Smooth muscle cell (in vitro differentiated cells): Measurements from ENCODE around the gene LITAFD. TPM values are rescaled to one million over a fixed set of nuclear protein-coding genes. Genes with fewer than 3 reads are reported as not detected.
A peak's percentile ranks its signal among the peaks of the same experiment; 100 is the strongest.

Experiments used
- DNase-seq: peaks from one replicate; lab custom pipeline; 2025; ENCODE audit not compliant: unreplicated experiment; lab: John Stamatoyannopoulos, UW
- H2AFZ ChIP-seq: fragments of 200-600 bp; sonication (generic); 2 replicates; pipeline ENCODE4 v1.6.0; 2016; ENCODE audit warnings: antibody characterized with exemption, low read depth, mild to moderate bottlenecking
- H3F3A ChIP-seq: fragments of 200-600 bp; sonication (generic); 2 replicates; pipeline ENCODE4 v1.6.0; 2017; ENCODE audit warnings: antibody characterized with exemption, low read depth
- H3K27ac ChIP-seq: fragments of 200-600 bp; sonication (generic); 2 replicates; pipeline ENCODE4 v1.5.1; 2016; ENCODE audit warnings: low read depth, mild to moderate bottlenecking
- H3K27me3 ChIP-seq: fragments of 200-600 bp; sonication (generic); 2 replicates; pipeline ENCODE4 v1.6.1; 2016; ENCODE audit warnings: low read depth, mild to moderate bottlenecking
- H3K36me3 ChIP-seq: fragments of 200-600 bp; sonication (generic); 2 replicates; pipeline ENCODE4 v1.5.1; 2016; ENCODE audit warnings: low read depth
- H3K4me1 ChIP-seq: fragments of 200-600 bp; sonication (generic); 2 replicates; pipeline ENCODE4 v1.5.1; 2016; ENCODE audit warnings: low read depth
- H3K4me2 ChIP-seq: fragments of 200-600 bp; sonication (generic); 2 replicates; pipeline ENCODE4 v1.6.0; 2016; ENCODE audit warnings: mild to moderate bottlenecking
- H3K4me3 ChIP-seq: fragments of 200-600 bp; sonication (generic); 2 replicates; pipeline ENCODE4 v1.5.1; 2016; ENCODE audit warnings: mild to moderate bottlenecking
- H3K79me2 ChIP-seq: fragments of 200-600 bp; sonication (generic); 2 replicates; pipeline ENCODE4 v1.6.0; 2016; ENCODE audit warnings: low read depth, mild to moderate bottlenecking
- H3K9ac ChIP-seq: fragments of 200-600 bp; sonication (generic); 2 replicates; pipeline ENCODE4 v1.6.0; 2016; ENCODE audit warnings: low read depth
- H3K9me3 ChIP-seq: fragments of 200-600 bp; sonication (generic); replicated peaks from 2 replicates; pipeline ENCODE4 v1.5.1; 2016; ENCODE audit warnings: low read depth
- H4K20me1 ChIP-seq: fragments of 200-600 bp; sonication (generic); 2 replicates; pipeline ENCODE4 v1.6.0; 2016; ENCODE audit warnings: low read depth
- WGBS: methylation state at CpG from one replicate; pipeline ENCODE4 v1.1.7; 2016; ENCODE audit warnings: low lambda C conversion rate; 5-methylcytosine and 5-hydroxymethylcytosine counted together
- polyA plus RNA-seq: library from polyadenylated mRNA; unstranded; fragments of >200 nt; fragmentation: Nextera tagmentation; extraction: Ambion mirVana; gene quantifications from 2 replicates; pipeline ENCODE4 v1.2.1, GENCODE V29; 2016
- total RNA-seq: library from RNA; depleted of rRNA; stranded (reverse); fragments of >200 nt; gene quantifications from 2 replicates; pipeline ENCODE4 v1.2.3, GENCODE V29; 2014
- TF ChIP-seq, protein P1 (sequence below): fragments of 200-600 bp; sonication (generic); IDR thresholded peaks from 2 replicates; pipeline ENCODE4 v1.5.1; 2017; ENCODE audit warnings: borderline replicate concordance, mild to moderate bottlenecking, antibody characterized with exemption; ENCODE audit not compliant: insufficient read depth, poor library complexity, severe bottlenecking

The LITAFD gene
- total and polyA plus RNA-seq, 2 experiments from 2014 or later: not detected

DNA sequence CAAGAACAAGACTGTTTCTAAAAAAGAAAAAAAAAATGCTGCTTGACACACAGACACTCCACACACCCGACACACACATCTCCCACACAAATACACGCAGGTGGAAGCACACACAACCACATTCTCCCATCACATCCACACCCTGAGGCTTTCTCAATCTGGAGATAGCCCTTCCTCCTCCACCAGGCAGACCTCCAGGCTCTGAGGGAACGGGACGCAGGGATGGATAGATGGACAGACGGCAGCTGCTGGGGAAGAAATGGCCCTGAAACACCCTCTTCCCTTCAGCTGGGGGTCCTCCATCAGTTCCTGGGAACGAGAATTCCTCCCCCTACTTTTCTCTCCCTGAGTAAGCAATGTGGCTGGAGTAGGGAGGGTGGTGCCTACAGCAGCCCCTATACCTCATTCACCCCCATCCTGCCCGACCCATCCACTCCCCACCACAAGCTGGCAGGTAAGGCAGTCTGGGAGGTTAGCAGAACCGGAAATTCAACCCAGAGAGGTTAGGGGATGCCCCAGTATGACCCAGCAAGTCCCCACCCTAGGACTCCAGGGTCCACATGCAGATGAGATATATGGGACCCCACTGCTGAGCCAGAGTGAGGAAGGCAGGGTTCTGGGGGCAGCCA is 4.1 kb upstream of the LITAFD start:
- WGBS: 80% methylated on average over 8 of the region's 8 CpGs
- Histone ChIP-seq H3K36me3 (no peaks in the 10 kb centered on the region), H3F3A (no peaks in the 10 kb centered on the region), H3K27me3 (no peaks in the 10 kb centered on the region), H3K4me2 (peak overlapping the region; percentile 77), H3K27ac (peak overlapping the region; percentile 72), H3K4me1 (peaks cover 7% of the 10 kb centered on the region), H3K4me3 (no peak overlapping the region), H3K9me3 (no peaks in the 10 kb centered on the region), H3K9ac (no peak overlapping the region), H3K79me2 (no peaks in the 10 kb centered on the region), H2AFZ (no peak overlapping the region), H4K20me1 (no peaks in the 10 kb centered on the region)
- no peak for DNase-seq
- TF ChIP-seq, protein P1, sequence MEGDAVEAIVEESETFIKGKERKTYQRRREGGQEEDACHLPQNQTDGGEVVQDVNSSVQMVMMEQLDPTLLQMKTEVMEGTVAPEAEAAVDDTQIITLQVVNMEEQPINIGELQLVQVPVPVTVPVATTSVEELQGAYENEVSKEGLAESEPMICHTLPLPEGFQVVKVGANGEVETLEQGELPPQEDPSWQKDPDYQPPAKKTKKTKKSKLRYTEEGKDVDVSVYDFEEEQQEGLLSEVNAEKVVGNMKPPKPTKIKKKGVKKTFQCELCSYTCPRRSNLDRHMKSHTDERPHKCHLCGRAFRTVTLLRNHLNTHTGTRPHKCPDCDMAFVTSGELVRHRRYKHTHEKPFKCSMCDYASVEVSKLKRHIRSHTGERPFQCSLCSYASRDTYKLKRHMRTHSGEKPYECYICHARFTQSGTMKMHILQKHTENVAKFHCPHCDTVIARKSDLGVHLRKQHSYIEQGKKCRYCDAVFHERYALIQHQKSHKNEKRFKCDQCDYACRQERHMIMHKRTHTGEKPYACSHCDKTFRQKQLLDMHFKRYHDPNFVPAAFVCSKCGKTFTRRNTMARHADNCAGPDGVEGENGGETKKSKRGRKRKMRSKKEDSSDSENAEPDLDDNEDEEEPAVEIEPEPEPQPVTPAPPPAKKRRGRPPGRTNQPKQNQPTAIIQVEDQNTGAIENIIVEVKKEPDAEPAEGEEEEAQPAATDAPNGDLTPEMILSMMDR: no peak

DNA sequence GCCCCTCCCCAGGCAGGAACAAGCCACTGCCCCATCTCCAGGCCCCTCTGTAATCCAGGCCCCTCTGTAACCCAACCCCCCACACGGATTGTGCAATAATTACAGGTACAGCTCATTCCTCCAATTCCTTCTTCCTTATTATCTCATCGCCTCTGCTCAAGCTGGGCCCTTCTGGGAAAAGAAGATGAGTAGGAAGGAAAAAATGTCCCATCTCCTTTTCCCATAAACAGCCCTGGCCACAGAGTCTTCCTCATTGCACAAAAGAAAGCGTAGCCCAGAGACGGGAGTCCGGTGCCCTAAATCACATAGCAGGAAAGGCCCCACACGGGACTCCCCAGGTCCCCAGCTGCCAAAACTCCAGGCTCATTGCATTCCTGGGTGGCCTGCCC is 3.6 kb upstream of the LITAFD start:
- TF ChIP-seq, protein P1: no peak
- H3K36me3 ChIP-seq: no peaks in the 10 kb centered on the region
- peaks cover 7% of the 10 kb centered on the region for H3K4me1 ChIP-seq
- H3K9ac ChIP-seq: no peak overlapping the region
- no peaks in the 10 kb centered on the region for H3F3A ChIP-seq
- no peaks in the 10 kb centered on the region for H3K79me2 ChIP-seq
- peak overlapping the region; percentile 77 for H3K4me2 ChIP-seq
- no peak overlapping the region for H3K4me3 ChIP-seq
- no peak for DNase-seq
- no peaks in the 10 kb centered on the region for H3K9me3 ChIP-seq
- 9% methylated on average over 6 of the region's 6 CpGs for WGBS
- H2AFZ ChIP-seq: no peak overlapping the region
- peak overlapping the region; percentile 72 for H3K27ac ChIP-seq
- H3K27me3 ChIP-seq: no peaks in the 10 kb centered on the region
- H4K20me1 ChIP-seq: no peaks in the 10 kb centered on the region

DNA sequence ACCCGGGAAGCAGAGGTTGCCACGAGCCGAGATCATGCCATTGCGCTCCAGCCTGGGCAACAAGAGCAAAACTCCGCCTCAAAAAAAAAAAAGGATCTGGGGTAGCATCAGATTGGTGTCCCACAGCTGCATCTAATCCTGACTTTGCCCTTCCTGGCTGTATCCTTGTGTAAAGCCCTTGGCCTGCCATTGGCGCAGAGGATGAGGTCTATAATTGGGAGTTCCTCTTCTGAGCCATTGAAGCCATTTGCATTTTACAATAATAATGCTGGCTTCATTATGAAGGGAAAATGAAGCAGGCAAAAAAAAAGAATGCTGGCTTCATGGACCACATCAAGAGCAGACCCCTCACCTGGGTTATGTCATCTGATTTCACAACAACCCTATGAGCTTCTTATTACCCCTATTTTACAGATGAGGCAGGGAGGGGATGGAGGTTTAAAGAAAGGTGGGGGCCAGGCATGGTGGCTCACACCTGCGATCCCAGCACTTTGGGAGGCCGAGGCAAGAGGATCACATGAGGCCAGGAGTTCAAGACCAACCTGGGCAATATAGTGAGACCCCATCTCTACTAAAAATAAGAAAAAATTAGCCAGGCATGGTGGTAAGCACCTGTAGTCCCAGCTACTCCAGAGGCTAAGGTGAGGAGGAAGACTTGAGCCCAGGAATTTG is 1.2 kb upstream of the LITAFD start:
- no peaks in the 10 kb centered on the region for H3K27me3 ChIP-seq
- H3K36me3 ChIP-seq: no peaks in the 10 kb centered on the region
- H3F3A ChIP-seq: peaks cover 4% of the 10 kb centered on the region
- H2AFZ ChIP-seq: no peak overlapping the region
- 98% methylated on average over 8 of the region's 8 CpGs for WGBS
- no peak overlapping the region for H3K4me2 ChIP-seq
- peaks cover 13% of the 10 kb centered on the region for H3K4me1 ChIP-seq
- no peak overlapping the region for H3K4me3 ChIP-seq
- H3K27ac ChIP-seq: no peak overlapping the region
- H3K9me3 ChIP-seq: no peaks in the 10 kb centered on the region
- H4K20me1 ChIP-seq: peaks cover 13% of the 10 kb centered on the region
- TF ChIP-seq, protein P1: no peak
- H3K79me2 ChIP-seq: no peaks in the 10 kb centered on the region
- H3K9ac ChIP-seq: no peak overlapping the region
- DNase-seq: no peak
